Measurements from ENCODE around the gene UGT1A8.

GRCh38 chr2:233813236-233814055, 196.0 kb downstream of the UGT1A8 start:
- TF ChIP-seq CTCF (IDR thresholded peaks at IDR 0.05; ENCODE audit: insufficient read depth, low read length, poor library complexity, severe bottlenecking), result no peak
- TF ChIP-seq EZH2phosphoT487 (conservative IDR thresholded peaks at IDR 0.05; ENCODE audit: low read length), result no peak

All from SU-DHL-6 (cell line).